GM08714 (cell line): ENCODE results near the gene IL1RAPL2.

Source experiments
- H3K4me3 ChIP-seq: fragments of 200-500 bp; sonication (Bioruptor generic); 2 replicates; pipeline ENCODE4 v1.5.1; 2014; ENCODE audit warnings: mild to moderate bottlenecking, low read length, inconsistent platforms
- ZNF274 ChIP-seq: IDR thresholded peaks from 2 replicates; pipeline ENCODE4 v1.6.1; 2012; ENCODE audit warnings: mild to moderate bottlenecking, low read depth, low read length

IL1RAPL2 gene

DNA sequence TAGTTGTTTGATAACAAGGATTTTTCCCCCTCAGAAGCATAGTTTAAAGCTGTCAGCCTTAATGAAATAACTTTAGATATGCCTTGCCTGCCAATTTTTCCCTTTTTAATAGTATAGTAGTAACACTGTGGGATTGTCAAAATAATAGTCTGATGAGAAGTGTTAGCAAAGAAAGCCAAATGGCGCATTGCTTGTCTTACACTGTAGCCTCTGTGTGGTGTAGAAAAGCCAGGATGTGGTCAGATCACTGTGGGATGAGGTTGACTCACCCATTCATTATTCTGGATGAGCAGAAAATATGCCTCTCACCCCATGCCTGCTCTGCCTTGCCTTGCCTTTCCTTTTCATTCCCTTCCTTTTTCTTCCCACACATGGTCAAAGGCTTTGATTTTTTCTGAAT, 998.5 kb downstream of the IL1RAPL2 start:
- H3K4me3 ChIP-seq, result no peak overlapping the region
- no peak for TF ChIP-seq ZNF274

DNA sequence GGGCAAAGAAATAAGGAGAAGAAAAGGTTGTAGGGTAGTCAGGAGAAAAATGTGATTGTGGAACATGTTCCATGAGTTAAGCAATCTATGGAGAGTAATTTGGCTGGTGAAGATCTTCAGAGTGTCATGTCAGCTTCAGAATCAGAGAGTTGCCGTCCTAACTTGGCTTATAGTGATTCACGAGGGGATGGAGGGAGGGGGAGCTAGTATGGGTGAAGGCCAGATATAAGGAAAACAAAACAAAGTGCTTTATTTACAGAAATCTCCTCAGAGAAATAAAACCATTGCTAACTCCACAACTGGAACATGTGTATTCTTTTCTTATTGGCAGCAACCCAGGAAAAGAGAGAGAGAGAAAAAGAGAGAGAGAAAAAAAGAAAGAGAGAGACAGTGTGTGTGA, 999.9 kb downstream of the IL1RAPL2 start:
- no peak for TF ChIP-seq ZNF274
- no peak overlapping the region for H3K4me3 ChIP-seq

DNA sequence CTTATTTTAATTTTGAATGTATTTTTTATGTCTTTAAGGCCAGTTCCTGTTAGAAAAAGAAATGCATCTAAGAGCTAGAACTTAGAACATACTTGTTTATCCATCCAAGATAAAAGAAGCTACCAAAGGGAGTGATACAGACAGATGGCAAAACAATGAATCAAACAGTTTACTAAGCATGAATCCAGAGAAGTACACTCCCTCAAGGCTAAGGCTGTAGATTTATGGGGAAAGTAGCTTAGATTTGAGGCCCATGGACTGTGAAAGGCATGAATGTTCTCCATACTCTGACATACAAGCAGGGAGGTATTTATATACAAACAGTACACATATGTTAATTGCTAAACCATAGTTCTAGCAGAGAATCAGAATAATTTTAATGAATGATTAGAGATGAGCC, 1001.1 kb downstream of the IL1RAPL2 start:
- TF ChIP-seq ZNF274, result no peak
- no peak overlapping the region for H3K4me3 ChIP-seq

GRCh38 chrX:105608745-105609144, 1042.7 kb downstream of the IL1RAPL2 start:
- H3K4me3 ChIP-seq, result no peak overlapping the region
- TF ChIP-seq ZNF274, result no peak

DNA sequence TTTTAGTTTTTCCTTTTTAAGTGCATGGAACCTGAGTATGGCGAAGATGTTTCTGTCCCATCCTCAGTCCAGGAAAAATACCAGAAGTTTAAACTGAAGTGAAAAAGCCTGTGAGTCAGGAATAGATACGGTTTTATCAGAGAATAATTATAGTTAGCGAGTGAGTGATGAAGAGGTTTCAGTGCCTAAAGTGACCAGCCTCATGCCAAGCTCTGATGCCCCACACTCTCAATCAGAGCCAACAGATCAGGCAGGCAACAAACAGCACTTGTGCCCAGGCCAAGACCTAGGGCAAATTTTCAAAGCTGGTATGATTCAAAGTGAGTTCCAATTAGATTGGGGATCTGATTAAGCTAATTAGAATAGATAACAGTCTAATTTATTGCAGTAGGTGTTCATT, 1043.5 kb downstream of the IL1RAPL2 start:
- no peak for TF ChIP-seq ZNF274
- H3K4me3 ChIP-seq, result no peak overlapping the region

- TF ChIP-seq ZNF274, result no peak
- no peak overlapping the region for H3K4me3 ChIP-seq
Observed at GRCh38 chrX:105610411-105610810, 1044.4 kb downstream of the IL1RAPL2 start.

DNA sequence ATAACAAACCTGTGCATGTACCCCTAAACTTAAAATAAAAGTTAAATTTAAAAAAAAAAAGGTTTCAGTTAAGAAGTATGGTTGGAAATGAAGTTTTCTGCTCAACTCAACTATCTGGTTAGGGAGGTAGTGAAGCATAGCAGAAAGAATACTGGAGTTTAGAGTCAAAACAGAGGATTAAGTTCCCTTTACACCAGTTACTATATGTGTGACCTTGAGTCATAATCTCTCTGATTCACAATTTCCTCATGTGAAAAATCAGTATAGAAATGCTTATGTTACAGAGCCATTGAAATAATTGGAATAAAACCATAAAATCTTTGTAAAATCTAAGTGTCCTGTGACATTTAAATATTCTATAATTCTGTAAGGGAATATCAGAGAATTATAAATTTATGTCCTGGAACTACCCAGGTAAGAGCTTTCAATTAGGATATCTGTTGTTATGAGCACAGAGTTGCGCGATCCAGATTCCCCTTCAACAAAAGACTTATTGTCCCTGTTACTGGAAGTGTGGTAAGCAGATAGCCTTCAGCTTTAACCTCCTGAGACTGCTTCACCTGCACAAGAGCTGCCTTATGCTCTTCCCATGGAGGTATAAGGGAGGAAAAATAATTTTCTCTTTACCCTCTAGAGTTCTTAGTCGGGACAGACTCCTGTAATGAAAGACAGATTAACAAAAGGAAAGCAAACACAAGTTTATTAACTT, 1052.5 kb downstream of the IL1RAPL2 start:
- H3K4me3 ChIP-seq, result no peak overlapping the region
- TF ChIP-seq ZNF274, result no peak

DNA sequence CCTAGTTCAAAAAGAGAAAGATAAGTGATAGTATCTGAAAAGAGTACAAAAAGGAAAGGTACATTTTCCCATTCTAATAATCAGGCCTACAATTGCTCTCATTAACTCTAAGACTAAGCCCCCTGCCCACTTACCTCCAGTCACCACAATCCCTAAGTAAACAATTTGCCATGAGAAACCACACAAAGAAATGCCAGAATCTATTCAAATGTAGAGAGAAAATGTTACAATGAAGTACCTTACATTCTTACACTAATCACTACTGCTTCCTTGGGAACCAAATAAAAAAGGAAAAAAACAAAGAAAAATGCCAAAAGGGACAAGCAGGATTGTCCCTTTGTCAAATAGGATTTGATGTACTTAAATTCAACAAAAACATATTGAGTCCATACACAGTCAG, 1068.2 kb downstream of the IL1RAPL2 start:
- no peak for TF ChIP-seq ZNF274
- H3K4me3 ChIP-seq, result no peak overlapping the region

DNA sequence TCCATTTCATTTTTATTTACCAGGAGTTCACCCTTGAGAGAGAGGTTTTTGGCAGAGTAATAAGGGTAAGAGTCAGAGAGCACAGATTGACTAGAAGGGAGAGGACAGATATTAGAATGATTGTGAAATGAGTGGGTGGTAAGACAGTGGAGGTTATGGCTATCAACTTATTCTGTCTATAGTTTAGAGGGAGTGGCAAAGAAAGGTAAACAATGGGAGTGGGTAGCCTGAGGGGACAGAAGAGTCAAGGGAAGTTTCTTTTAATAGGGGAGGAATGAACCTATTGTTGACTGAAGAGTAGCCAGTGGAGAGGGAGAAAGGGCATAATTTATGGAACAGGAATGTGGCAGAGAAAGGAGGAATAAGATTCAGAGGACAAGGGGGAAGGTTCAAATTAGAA, 1069.8 kb downstream of the IL1RAPL2 start:
- no peak for TF ChIP-seq ZNF274
- H3K4me3 ChIP-seq, result no peak overlapping the region

GRCh38 chrX:105636667-105637066, 1070.7 kb downstream of the IL1RAPL2 start:
- TF ChIP-seq ZNF274, result no peak
- no peak overlapping the region for H3K4me3 ChIP-seq

DNA sequence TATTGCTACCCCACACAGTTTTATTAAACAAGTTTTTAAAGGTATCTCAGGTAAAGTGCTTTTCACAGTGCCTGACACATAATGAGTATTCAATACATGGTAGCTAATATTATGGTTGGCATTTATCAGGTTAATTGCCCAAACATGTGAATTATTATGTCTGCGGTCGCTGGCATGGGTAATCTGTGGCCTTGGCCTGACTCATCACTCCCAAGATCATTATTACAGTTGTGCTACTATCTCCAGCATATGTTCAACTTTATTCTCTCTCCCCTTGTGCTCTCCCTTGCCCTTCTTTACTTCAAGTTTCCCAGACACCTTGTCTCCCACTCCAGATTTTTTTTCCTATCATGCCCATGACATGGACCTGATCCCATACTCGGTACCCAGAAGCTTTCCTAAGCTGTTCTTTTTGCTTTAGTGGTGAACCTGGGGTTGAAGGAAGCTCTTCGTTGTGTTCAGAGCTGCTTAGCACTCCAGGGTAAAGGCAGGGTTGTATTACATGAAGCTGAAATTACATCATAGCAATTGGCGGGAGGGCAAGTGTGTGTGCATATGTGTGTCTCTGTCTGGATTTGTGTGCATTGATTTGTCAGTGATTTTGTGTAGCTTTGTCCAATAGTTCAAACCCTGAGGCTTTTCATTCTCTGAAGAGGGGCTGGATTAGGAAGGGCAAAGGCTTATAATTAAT, 1079.8 kb downstream of the IL1RAPL2 start:
- H3K4me3 ChIP-seq, result no peak overlapping the region
- TF ChIP-seq ZNF274, result no peak

DNA sequence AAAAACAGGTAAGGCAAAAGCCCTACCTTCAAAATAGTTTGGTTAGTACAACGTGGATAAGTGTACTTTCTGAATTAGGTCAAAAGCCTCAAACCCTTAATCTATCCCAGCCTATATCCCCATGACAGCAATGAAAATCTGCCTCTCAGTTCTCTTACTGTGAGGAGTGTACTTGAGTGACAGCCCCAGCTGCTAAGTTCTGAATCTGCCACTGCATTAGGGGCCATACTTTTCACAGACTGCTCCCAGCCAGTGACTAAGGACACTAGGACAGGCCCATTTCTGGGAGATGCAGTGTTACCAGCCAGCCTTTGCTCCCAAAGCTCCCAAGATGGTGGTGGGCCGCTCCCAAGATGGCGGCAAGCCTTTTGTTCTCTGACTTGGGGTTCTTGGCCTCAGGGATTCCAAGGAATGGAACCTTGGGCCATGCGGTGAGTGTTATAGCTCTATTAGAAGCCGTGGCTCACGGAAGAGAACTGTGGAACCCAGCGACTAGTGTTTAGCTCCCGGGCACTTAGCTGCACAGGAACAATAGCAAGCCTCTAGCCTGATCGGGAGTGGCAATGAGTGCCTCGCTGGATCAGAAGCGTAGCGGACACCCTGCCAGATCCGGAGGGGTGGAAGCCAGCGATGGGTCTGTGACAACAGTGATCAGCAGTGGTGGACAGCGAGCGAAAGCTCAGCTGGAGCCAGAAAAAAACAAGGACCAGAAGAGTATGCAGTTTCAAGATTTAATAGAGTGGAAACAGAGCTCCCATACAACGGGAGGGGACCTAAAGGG, 1080.8 kb downstream of the IL1RAPL2 start:
- H3K4me3 ChIP-seq, result no peak overlapping the region
- no peak for TF ChIP-seq ZNF274

- no peak for TF ChIP-seq ZNF274
- H3K4me3 ChIP-seq, result no peak overlapping the region
Observed at GRCh38 chrX:105647749-105648148, 1081.8 kb downstream of the IL1RAPL2 start.

GRCh38 chrX:105648732-105649131, 1082.7 kb downstream of the IL1RAPL2 start:
- no peak overlapping the region for H3K4me3 ChIP-seq
- TF ChIP-seq ZNF274, result no peak

- TF ChIP-seq ZNF274, result no peak
- no peak overlapping the region for H3K4me3 ChIP-seq
Observed at GRCh38 chrX:105650577-105650976, 1084.6 kb downstream of the IL1RAPL2 start.
